Gastrocnemius medialis (tissue), 4 donors: ENCODE measurements around the gene CHMP2A. TPM values are rescaled to one million over a fixed set of nuclear protein-coding genes. Genes with fewer than 3 reads are reported as not detected.

Source experiments
- microRNA-seq, 2 donors: library from miRNA; unstranded; fragments of <30 nt; microRNA quantifications; one replicate each; pipeline ENCODE4, GENCODE V29; 2016; ENCODE audit warnings: borderline replicate concordance in 2 of 2
- total RNA-seq, 4 donors: library from RNA; depleted of rRNA; stranded (reverse); fragments of >200 nt; gene quantifications; one replicate each; pipeline versions ENCODE4 v1.1.0 to v1.2.3, GENCODE V29; 2016

The CHMP2A gene
- total RNA-seq, 4 donors from 2014 or later: 82.3 to 165 (median 113) TPM

Small RNA genes within 50 kb of the gene (microRNA-seq; reads per million reads assigned to microRNA genes)
- gene MIR6807: 1.2 to 2.6 reads per million in 2 donors

Other genes with a start within 250 kb of the CHMP2A start
- gene ERVK3-1, start 249.7 kb downstream of the CHMP2A start, total RNA-seq: 10 to 100 TPM; 27.1 to 38.2 (median 32.4) TPM
- 1 to 10 TPM; 1.1 to 2.4 (median 1.8) TPM for gene ZSCAN22, start 228.1 kb downstream of the CHMP2A start, total RNA-seq
- 10 to 100 TPM in 1 of 4 donors, 1 to 10 TPM in 2, not detected in 1; 4.5 to 12.5 (median 9.0) TPM for gene A1BG, start 201.6 kb downstream of the CHMP2A start, total RNA-seq
- under 1 TPM in 3 of 4 donors, not detected in 1; 0.07 to 0.87 (median 0.36) TPM for gene ZNF497, start 192.4 kb downstream of the CHMP2A start, total RNA-seq
- under 1 TPM in 2 of 4 donors, not detected in 2; 0.11 to 0.36 TPM for gene ZNF837, start 174.1 kb downstream of the CHMP2A start, total RNA-seq
- gene RPS5, start 167.8 kb downstream of the CHMP2A start, total RNA-seq: 1,000 to 10,000 TPM; 1,345 to 1,665 (median 1,438) TPM
- gene RNF225, start 159.4 kb downstream of the CHMP2A start, total RNA-seq: not detected
- gene ZNF584, start 146.5 kb downstream of the CHMP2A start, total RNA-seq: 10 to 100 TPM in 2 of 4 donors, 1 to 10 TPM in 2; 8.5 to 21.4 (median 10.2) TPM
- gene ZNF132, start 115.0 kb downstream of the CHMP2A start, total RNA-seq: 1 to 10 TPM; 1.8 to 2.7 (median 2.4) TPM
- gene ZNF324B, start 103.5 kb downstream of the CHMP2A start, total RNA-seq: 1 to 10 TPM; 3.8 to 7.6 (median 7.0) TPM
- gene ZNF324, start 88.0 kb downstream of the CHMP2A start, total RNA-seq: 10 to 100 TPM in 3 of 4 donors, 1 to 10 TPM in 1; 8.1 to 11.4 (median 11.3) TPM
- gene ZNF446, start 78.8 kb downstream of the CHMP2A start, total RNA-seq: 10 to 100 TPM in 1 of 4 donors, 1 to 10 TPM in 3; 7.5 to 13.1 (median 8.9) TPM
- gene SLC27A5, start 43.1 kb downstream of the CHMP2A start, total RNA-seq: 1 to 10 TPM; 2.0 to 9.1 (median 4.6) TPM
- 10 to 100 TPM in 2 of 4 donors, 1 to 10 TPM in 2; 5.9 to 12.2 (median 9.6) TPM for gene ZBTB45, start 35.3 kb downstream of the CHMP2A start, total RNA-seq
- 100 to 1,000 TPM; 145 to 239 (median 191) TPM for gene TRIM28, start 11.0 kb downstream of the CHMP2A start, total RNA-seq
- gene UBE2M, start 3.5 kb upstream of the CHMP2A start, total RNA-seq: 10 to 100 TPM; 23.5 to 74.5 (median 41.6) TPM
- 10 to 100 TPM in 3 of 4 donors, 1 to 10 TPM in 1; 6.8 to 21.5 (median 15.1) TPM for gene MZF1, start 18.2 kb upstream of the CHMP2A start, total RNA-seq